CD14-positive monocyte (primary cell): ENCODE results near the gene ABHD12. TPM values are rescaled to one million over a fixed set of nuclear protein-coding genes. Genes with fewer than 3 reads are reported as not detected.

ENCODE experiments used
- DNase-seq, 3 donors: peaks; one replicate each; pipeline ENCODE4 v3.0.0-alpha.2; 2011 to 2022
- H2AFZ ChIP-seq: 2 replicates; pipeline ENCODE4 v1.6.0; 2012; ENCODE audit warnings: mild to moderate bottlenecking, low read depth, low read length, inconsistent platforms; ENCODE audit not compliant: insufficient read depth, poor library complexity, severe bottlenecking
- H3K27ac ChIP-seq, 2 donors: 1 replicate in 1 of 2; 2 replicates in 1 of 2; pipeline ENCODE4 v1.5.1; 2012 to 2013; ENCODE audit warnings: low read length in 2 of 2, control low read depth in 1 of 2, inconsistent platforms in 1 of 2, low read depth in 1 of 2, mild to moderate bottlenecking in 1 of 2
- H3K27me3 ChIP-seq, 2 donors: one replicate each; pipeline versions ENCODE4 v1.6.0 to v1.6.1; 2011 to 2013; ENCODE audit warnings: low read length in 2 of 2; ENCODE audit not compliant: control insufficient read depth in 2 of 2, insufficient read depth in 2 of 2
- H3K36me3 ChIP-seq, 2 donors: replicated peaks in 1 of 2; 1 replicate in 1 of 2; 2 replicates in 1 of 2; pipeline versions ENCODE4 v1.5.1 to v1.6.1; 2012 to 2013; ENCODE audit warnings: low read length in 2 of 2, control low read depth in 1 of 2, inconsistent platforms in 1 of 2, mild to moderate bottlenecking in 1 of 2; ENCODE audit not compliant: insufficient read depth in 2 of 2, control insufficient read depth in 1 of 2
- H3K4me1 ChIP-seq, 2 donors: 1 replicate in 1 of 2; 2 replicates in 1 of 2; pipeline versions ENCODE4 v1.5.1 to v1.6.1; 2012 to 2013; ENCODE audit warnings: low read length in 2 of 2, control low read depth in 1 of 2, inconsistent platforms in 1 of 2, mild to moderate bottlenecking in 1 of 2, moderate library complexity in 1 of 2; ENCODE audit not compliant: insufficient read depth in 2 of 2, control insufficient read depth in 1 of 2
- H3K4me2 ChIP-seq: replicated peaks from 2 replicates; pipeline ENCODE3; 2012; ENCODE audit warnings: low read length, moderate library complexity, mild to moderate bottlenecking; ENCODE audit not compliant: poor library complexity, severe bottlenecking; ENCODE audit errors: extremely low read depth
- H3K4me3 ChIP-seq, 3 experiments: fragments of 200-600 bp in 1 of 3; sonication (generic) in 1 of 3; replicated peaks in 1 of 3; 1 replicate in 2 of 3; 2 replicates in 1 of 3; pipeline ENCODE4 v1.5.1; 2011 to 2013; ENCODE audit warnings: low read length in 3 of 3, mild to moderate bottlenecking in 3 of 3, control low read depth in 2 of 3, low read depth in 2 of 3, inconsistent platforms in 1 of 3, moderate library complexity in 1 of 3
- H3K79me2 ChIP-seq: 2 replicates; pipeline ENCODE4 v1.6.0; 2012; ENCODE audit warnings: mild to moderate bottlenecking, control low read depth, inconsistent platforms, low read length, moderate library complexity; ENCODE audit not compliant: insufficient read depth
- H3K9ac ChIP-seq: 2 replicates; pipeline ENCODE4 v1.6.0; 2017; ENCODE audit warnings: low read length, mild to moderate bottlenecking; ENCODE audit not compliant: insufficient read depth, poor library complexity, severe bottlenecking
- H3K9me3 ChIP-seq, 2 donors: replicated peaks in 1 of 2; 1 replicate in 1 of 2; 2 replicates in 1 of 2; pipeline versions ENCODE4 v1.5.1 to v1.6.1; 2012 to 2013; ENCODE audit warnings: low read length in 2 of 2, control low read depth in 1 of 2; ENCODE audit not compliant: control insufficient read depth in 1 of 2, insufficient read depth in 1 of 2
- H4K20me1 ChIP-seq: 2 replicates; pipeline ENCODE4 v1.6.0; 2012; ENCODE audit warnings: mild to moderate bottlenecking, low read length, control low read depth, moderate library complexity; ENCODE audit not compliant: insufficient read depth
- H3K27ac Mint-ChIP-seq, 7 donors: one replicate each; pipeline ENCODE4 v1.8.0; 2020; ENCODE audit warnings: mild to moderate bottlenecking in 7 of 7, mixed read lengths in 7 of 7, moderate library complexity in 6 of 7, inconsistent platforms in 2 of 7
- H3K27me3 Mint-ChIP-seq, 3 donors: one replicate each; pipeline ENCODE4 v1.8.0; 2021 to 2022; ENCODE audit warnings: low read depth in 3 of 3, mild to moderate bottlenecking in 3 of 3, mixed read lengths in 3 of 3, moderate library complexity in 3 of 3, inconsistent platforms in 1 of 3
- H3K36me3 Mint-ChIP-seq, 2 donors: one replicate each; pipeline ENCODE4 v1.8.0; 2020; ENCODE audit warnings: mixed read lengths in 2 of 2, inconsistent platforms in 1 of 2, mild to moderate bottlenecking in 1 of 2
- H3K4me1 Mint-ChIP-seq: one replicate; pipeline ENCODE4 v1.8.0; 2020; ENCODE audit warnings: mild to moderate bottlenecking, mixed read lengths
- H3K4me3 Mint-ChIP-seq, 2 donors: one replicate each; pipeline ENCODE4 v1.8.0; 2020; ENCODE audit warnings: mild to moderate bottlenecking in 2 of 2, mixed read lengths in 2 of 2, moderate library complexity in 1 of 2
- H3K9me3 Mint-ChIP-seq, 7 donors: one replicate each; pipeline ENCODE4 v1.8.0; 2020 to 2022; ENCODE audit warnings: mixed read lengths in 7 of 7, mild to moderate bottlenecking in 6 of 7, moderate library complexity in 6 of 7, inconsistent platforms in 2 of 7
- CTCF ChIP-seq: fragments of 200-600 bp; IDR thresholded peaks from one replicate; pipeline ENCODE4 v1.8.0; 2022; ENCODE audit warnings: antibody characterized with exemption, mild to moderate bottlenecking
- WGBS: methylation state at CpG from one replicate; pipeline ENCODE4 v1.1.5; 2013; ENCODE audit warnings: missing lambda C conversion rate; ENCODE audit not compliant: insufficient coverage; 5-methylcytosine and 5-hydroxymethylcytosine counted together
- intact Hi-C, 2 donors: fragments of 100-400 bp; cut with micrococcal nuclease; formaldehyde crosslinking; loops; one replicate each; pipeline versions ENCODE4 v1.15.0 to v1.15.1; 2023
- polyA plus RNA-seq, 3 donors: library from polyadenylated mRNA; depleted of rRNA in 1 of 3; unstranded in 2 of 3; stranded (reverse) in 1 of 3; fragments of 300-500 nt in 2 of 3; fragments of >200 nt in 1 of 3; fragmentation: Illumina TruSeq in 2 of 3; gene quantifications; 1 replicate in 2 of 3; 2 replicates in 1 of 3; pipeline ENCODE4 v1.2.3, GENCODE V29; 2012 to 2021

The ABHD12 gene
- polyA plus RNA-seq, 3 donors = 20.3 to 34.5 (median 32.1) TPM

GRCh38 chr20:25254571-25254970 is 136.1 kb downstream of the ABHD12 start:
- peaks cover 24 to 52% of the 10 kb centered on the region in 2 donors for H3K36me3 Mint-ChIP-seq
- H3K9ac ChIP-seq = no peak overlapping the region
- peaks cover 18 to 46% of the 10 kb centered on the region in 2 donors for H3K36me3 ChIP-seq
- H3K4me3 ChIP-seq = no peak overlapping the region
- peaks cover 0 to 2% (median 0%) of the 10 kb centered on the region in 3 donors for H3K27me3 Mint-ChIP-seq
- peaks cover 33% of the 10 kb centered on the region for H3K4me1 Mint-ChIP-seq
- no peak for DNase-seq
- no peaks in the 10 kb centered on the region for H3K9me3 ChIP-seq
- H3K9me3 Mint-ChIP-seq = peaks cover 0 to 3% (median under 1%) of the 10 kb centered on the region in 7 donors
- no peak overlapping the region for H2AFZ ChIP-seq
- no peak for TF ChIP-seq CTCF
- H3K4me1 ChIP-seq = peaks cover 2 to 3% of the 10 kb centered on the region in 2 donors
- H3K4me3 Mint-ChIP-seq = no peak overlapping the region
- no peaks in the 10 kb centered on the region for H3K27me3 ChIP-seq
- H4K20me1 ChIP-seq = peaks cover 91% of the 10 kb centered on the region
- H3K27ac Mint-ChIP-seq = no peak overlapping the region
- intact Hi-C loops = no loop called here
- H3K27ac ChIP-seq = peak overlapping the region in 1 of 2 donors; percentile 4
- H3K79me2 ChIP-seq = peaks cover 86% of the 10 kb centered on the region
- WGBS = 80% methylated on average over 3 of the region's 5 CpGs
- H3K4me2 ChIP-seq = no peak overlapping the region

- peak overlapping the region in 3 of 7 donors; percentile 26 to 45 (median 42) for H3K27ac Mint-ChIP-seq
- intact Hi-C loops = no loop called here
- peak in 1 of 3 donors; percentile 30 for DNase-seq
- Histone ChIP-seq H3K9me3 (no peaks in the 10 kb centered on the region), H3K4me3 (no peak overlapping the region), H2AFZ (no peak overlapping the region), H3K4me1 (peaks cover 9 to 11% of the 10 kb centered on the region in 2 donors), H4K20me1 (peaks cover 91% of the 10 kb centered on the region), H3K27me3 (no peaks in the 10 kb centered on the region), H3K9ac (no peak overlapping the region), H3K36me3 (peaks cover 10 to 37% of the 10 kb centered on the region in 2 donors), H3K4me2 (no peak overlapping the region), H3K79me2 (peaks cover 91% of the 10 kb centered on the region), H3K27ac (no peak overlapping the region)
- peaks cover 0 to 2% (median 0%) of the 10 kb centered on the region in 3 donors for H3K27me3 Mint-ChIP-seq
- no peak for TF ChIP-seq CTCF
- no CpG with 5 or more reads among the region's 11 CpGs for WGBS
- H3K36me3 Mint-ChIP-seq = peaks cover 16 to 44% of the 10 kb centered on the region in 2 donors
- H3K9me3 Mint-ChIP-seq = no peaks in the 10 kb centered on the region
- H3K4me3 Mint-ChIP-seq = no peak overlapping the region
- peaks cover 42% of the 10 kb centered on the region for H3K4me1 Mint-ChIP-seq
Measured at GRCh38 chr20:25253606-25254275, 136.9 kb downstream of the ABHD12 start.
